Measurements from ENCODE around the gene OR10H1.
"Not testable (repeated sequence)": the region's sequence is repeated elsewhere in the genome, so short reads cannot be mapped to it uniquely, and the experiment has no call there.

OR10H1 gene, protein sequence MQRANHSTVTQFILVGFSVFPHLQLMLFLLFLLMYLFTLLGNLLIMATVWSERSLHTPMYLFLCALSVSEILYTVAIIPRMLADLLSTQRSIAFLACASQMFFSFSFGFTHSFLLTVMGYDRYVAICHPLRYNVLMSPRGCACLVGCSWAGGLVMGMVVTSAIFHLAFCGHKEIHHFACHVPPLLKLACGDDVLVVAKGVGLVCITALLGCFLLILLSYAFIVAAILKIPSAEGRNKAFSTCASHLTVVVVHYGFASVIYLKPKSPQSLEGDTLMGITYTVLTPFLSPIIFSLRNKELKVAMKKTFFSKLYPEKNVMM

GRCh38 chr19:15815306-15815705 is at the start of gene OR10H1:
Gene OR10H1, minus strand, starts transcription at chr19:15815664. Its CDS starts 7,627 bp downstream, at chr19:15808037.
- DNase-seq (ENCODE audit: extremely low read depth in 1 of 2, low read depth in 1 of 2) = no peak

GRCh38 chr19:15864824-15865223 is 49.4 kb upstream of the OR10H1 start:
- no peak for DNase-seq (ENCODE audit: extremely low read depth in 1 of 2, low read depth in 1 of 2)

GRCh38 chr19:15863272-15863671 is 47.8 kb upstream of the OR10H1 start:
- DNase-seq (ENCODE audit: extremely low read depth in 1 of 2, low read depth in 1 of 2) = no peak

DNA sequence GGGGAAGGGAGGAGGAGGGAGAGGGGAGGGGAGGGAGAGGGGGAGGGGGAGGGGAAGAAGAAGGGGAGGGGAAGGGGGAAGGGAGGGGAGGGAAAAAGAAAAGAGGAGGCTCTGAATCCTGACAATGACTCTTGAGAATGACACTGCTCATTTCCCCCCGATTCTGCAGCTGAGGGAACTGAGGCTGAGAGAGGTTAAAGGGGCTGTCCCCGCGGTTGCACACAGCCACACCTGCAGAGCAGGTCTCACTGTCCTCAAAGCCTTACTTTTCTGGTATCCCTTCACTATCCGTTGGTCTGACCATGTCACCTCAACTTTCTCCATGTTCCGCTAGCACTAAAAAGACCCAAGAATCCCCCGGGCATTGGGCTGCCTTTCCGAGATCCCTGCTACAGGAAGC is 47.0 kb upstream of the OR10H1 start:
- no peak for DNase-seq (ENCODE audit: extremely low read depth in 1 of 2, low read depth in 1 of 2)

- DNase-seq (ENCODE audit: extremely low read depth in 1 of 2, low read depth in 1 of 2) = no peak
Measured at GRCh38 chr19:15860522-15860921, 45.1 kb upstream of the OR10H1 start.

DNA sequence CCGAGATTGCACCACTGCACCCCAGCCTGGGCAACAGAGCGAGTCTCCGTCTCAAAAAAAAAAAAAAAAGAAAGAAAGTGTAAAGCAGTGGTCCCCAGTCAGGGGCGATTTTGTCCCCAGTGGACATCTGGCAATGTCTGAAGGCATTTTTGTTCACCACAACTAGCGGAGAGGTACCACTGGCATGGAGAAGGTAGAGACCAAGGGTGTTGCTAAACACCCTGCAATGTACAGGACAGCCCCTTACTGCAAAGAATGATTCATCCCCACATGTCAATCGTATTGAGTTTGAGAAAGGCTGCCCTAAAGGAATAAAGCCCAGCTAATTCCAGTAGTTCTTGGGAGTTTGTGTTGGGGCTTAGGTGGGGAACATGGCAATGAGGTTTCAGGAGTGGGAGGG is 43.7 kb upstream of the OR10H1 start:
- DNase-seq (ENCODE audit: extremely low read depth in 1 of 2, low read depth in 1 of 2) = no peak

DNA sequence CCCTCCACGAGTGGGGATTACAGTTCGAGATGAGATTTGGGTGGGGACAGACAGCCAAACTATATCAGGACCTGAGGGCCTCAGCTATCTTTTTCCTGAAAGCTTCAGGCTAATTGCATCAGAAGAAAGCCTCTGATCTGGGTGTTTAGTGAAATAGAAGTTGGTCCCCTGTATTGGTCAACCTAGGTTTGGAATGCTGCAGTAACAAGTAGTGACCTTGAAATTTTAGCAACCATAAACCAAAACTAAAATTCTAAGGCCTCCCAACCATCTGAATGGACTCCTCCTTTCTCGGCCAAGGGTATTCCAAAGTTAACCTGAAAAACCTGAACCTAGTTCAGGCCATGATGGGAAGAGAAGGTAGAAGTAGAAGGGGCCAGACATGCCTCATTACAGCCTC is 34.9 kb upstream of the OR10H1 start:
- DNase-seq (ENCODE audit: extremely low read depth in 1 of 2, low read depth in 1 of 2) = no peak

DNA sequence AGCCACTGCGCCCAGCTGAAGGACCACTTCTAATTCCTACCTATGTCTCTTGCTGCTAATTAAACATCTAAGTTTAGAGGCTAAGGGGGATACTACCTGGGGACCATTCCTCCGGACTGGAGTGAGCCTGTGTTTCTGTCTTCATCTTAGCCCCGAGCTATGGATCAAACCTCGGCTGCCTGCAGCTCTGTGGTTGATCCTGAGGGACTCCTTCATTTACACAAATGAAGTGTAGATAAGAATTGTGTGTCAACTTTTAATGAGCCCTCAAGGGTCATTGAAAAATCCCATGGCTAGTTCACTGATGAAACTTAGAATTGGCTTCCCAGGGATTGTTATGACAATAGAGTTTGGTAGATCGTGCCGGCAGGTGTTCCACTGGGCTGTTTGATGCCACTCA is 31.5 kb upstream of the OR10H1 start:
- DNase-seq (ENCODE audit: extremely low read depth in 1 of 2, low read depth in 1 of 2) = no peak

DNA sequence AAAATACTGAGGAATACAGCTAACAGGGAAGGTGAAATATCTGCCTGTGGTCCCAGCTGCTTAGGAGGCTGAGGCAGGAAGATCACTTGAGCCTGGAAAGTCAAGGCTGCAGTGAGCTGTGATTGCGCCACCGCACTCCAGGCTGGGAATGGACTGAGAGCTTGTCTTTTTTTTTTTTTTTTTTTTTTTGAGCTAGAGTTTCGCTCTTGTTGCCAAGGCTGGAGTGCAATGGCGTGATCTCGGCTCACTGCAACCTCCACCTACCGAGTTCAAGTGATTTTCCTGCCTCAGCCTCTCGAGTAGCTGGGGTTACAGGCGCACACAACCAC is 28.4 kb upstream of the OR10H1 start:
- not testable (repeated sequence) for DNase-seq (ENCODE audit: extremely low read depth in 1 of 2, low read depth in 1 of 2)

- no peak for DNase-seq (ENCODE audit: extremely low read depth in 1 of 2, low read depth in 1 of 2)
Measured at GRCh38 chr19:15843203-15843893, 27.9 kb upstream of the OR10H1 start.

- no peak for DNase-seq (ENCODE audit: extremely low read depth in 1 of 2, low read depth in 1 of 2)
Measured at GRCh38 chr19:15841875-15842569, 26.6 kb upstream of the OR10H1 start.

DNA sequence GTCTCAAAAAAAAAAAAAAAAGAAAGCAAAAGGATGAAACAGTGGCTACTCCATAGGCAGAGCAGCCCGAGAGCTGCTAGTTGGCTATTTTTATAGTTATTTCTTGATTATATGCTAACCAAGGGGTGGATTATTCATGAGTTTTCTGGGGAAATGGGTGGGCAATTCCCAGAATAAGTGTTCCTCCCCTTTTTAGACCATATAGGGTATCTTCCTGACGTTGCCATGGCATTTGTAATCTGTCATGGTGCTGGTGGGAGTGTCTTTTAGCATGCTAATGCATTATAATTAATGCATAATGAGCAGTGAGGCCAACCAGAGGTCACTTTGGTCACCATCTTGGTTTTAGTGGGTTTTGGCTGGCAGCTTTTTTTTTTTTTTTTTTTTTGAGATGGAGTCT is 25.4 kb upstream of the OR10H1 start:
- no peak for DNase-seq (ENCODE audit: extremely low read depth in 1 of 2, low read depth in 1 of 2)

GRCh38 chr19:15839888-15840287 is 24.4 kb upstream of the OR10H1 start:
- DNase-seq (ENCODE audit: extremely low read depth in 1 of 2, low read depth in 1 of 2) = not testable (repeated sequence)

GRCh38 chr19:15838351-15838750 is 22.9 kb upstream of the OR10H1 start:
- DNase-seq (ENCODE audit: extremely low read depth in 1 of 2, low read depth in 1 of 2) = no peak

DNA sequence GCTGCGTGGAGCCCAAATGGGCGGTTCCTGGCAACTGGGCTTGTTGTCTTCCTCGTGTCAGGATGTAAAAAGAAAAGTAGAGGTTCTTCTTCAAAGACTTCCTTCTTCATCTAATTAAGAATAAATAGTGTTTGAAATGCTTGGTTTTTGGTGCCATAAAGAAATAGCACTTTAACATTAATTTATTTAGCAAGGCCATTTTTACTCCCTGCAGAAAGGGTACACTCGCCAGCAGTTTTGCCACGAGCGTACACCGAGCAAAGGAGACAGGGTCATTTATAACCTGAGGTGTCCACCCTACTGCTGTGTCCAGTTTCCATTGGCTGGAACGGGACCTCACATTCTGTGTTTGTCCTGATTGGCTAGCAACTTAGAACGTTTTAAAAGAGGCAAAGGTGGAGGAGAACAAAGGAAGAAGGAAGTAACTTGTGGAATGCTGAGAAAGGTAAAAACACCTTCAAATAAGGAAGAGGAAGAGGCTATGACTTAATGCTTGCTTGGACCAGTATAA is 21.8 kb upstream of the OR10H1 start:
- no peak for DNase-seq (ENCODE audit: extremely low read depth in 1 of 2, low read depth in 1 of 2)

DNA sequence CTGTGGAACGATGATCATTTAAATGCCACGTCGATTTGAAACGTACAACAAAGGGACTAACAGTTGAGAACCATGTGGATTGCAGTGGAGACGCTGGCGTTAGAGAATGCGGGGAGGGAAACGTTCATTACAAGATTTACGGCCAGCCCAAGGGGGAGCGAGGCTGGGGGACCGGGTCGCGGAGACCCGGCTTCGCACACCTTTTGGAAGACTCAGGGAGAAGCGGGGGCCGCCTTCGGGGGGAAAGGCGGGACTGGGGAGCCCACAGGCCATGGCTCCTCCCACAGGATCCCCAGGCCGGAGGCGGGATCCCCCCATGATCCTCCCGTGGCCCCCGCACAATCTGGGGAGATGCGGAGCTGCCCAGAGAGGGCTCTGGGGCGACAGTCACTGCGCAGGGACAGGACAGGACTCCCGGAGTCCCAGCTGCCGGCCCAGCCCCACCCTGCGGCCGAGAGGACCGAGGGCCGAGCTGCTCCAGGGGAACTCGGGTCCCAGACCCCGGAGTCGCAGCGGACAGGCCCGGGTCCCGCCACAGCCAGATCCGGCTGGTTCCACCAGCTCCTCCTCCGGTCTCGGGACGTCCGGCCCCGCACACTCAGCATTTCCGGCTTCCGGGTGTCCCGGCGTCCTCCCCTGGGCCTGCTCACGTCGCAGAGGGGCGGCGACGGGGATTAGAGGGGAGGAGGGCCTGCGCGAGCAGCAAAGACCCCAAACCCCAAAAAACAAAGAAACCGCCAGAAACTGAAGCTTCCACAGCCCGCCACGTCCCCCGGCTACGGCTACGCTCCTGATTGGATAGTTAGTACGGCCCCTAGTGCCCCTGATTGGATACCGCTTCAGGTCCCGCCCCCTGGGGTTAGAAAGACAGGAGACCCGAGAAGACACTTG is 21.1 kb upstream of the OR10H1 start:
- peak; percentile 91 to 92 for DNase-seq (ENCODE audit: extremely low read depth in 1 of 2, low read depth in 1 of 2)

DNA sequence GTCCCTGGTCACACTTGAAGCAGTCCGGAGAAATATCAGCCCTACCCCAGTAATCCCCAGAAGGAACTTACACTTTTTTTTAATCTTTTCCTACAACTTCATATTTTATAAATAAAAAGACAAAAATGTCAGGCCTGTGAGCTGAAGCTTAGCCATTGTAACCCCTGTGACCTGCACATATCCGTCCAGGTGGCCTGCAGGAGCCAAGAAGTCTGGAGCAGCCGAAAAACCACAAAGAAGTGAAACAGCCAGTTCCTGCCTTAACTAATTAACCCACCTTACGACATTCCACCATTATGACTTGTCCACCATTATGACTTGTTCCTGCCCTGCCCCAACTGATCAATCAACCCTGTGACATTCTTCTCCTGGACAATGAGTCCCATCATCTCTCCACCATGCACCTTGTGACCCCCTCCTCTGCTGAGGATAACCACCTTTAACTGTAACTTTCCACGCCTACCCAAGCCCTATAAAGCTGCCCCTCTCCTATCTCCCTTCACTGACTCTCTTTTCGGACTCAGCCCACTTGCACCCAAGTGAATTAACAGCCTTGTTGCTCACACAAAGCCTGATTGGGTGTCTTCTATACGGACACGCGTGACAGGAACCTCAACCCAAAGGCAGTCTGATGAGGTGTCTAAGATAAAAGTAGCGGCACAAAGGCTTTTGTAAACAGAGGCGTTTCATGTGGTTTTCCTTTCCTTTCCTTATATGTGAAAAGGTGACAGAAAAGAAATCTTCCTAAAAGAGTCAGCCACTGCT is 20.3 kb upstream of the OR10H1 start:
- DNase-seq (ENCODE audit: extremely low read depth in 1 of 2, low read depth in 1 of 2) = peak; percentile 30 to 44

DNA sequence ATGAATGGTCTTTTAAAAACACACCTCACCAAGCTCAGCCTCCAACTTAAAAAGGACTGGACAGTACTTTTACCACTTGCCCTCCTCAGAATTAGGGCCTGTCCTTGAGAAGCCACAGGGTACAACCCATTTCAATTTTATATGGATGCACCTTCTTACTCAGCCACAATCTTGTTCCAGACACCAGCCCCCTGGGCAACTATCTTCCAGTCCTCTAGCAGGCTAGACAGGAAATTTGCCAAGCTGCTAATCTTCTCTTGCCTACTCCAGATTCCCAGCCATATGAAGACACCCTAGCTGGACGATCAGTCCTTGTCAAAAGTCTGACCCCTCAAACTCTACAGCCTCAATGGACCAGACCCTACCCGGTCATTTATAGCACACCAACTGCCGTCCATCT is 18.8 kb upstream of the OR10H1 start:
- not testable (repeated sequence) for DNase-seq (ENCODE audit: extremely low read depth in 1 of 2, low read depth in 1 of 2)

GRCh38 chr19:15831626-15832025 is 16.2 kb upstream of the OR10H1 start:
- no peak for DNase-seq (ENCODE audit: extremely low read depth in 1 of 2, low read depth in 1 of 2)

GRCh38 chr19:15829786-15830185 is 14.3 kb upstream of the OR10H1 start:
- DNase-seq (ENCODE audit: extremely low read depth in 1 of 2, low read depth in 1 of 2) = no peak
